ENCODE results near the gene SLK.

The SLK gene

DNA sequence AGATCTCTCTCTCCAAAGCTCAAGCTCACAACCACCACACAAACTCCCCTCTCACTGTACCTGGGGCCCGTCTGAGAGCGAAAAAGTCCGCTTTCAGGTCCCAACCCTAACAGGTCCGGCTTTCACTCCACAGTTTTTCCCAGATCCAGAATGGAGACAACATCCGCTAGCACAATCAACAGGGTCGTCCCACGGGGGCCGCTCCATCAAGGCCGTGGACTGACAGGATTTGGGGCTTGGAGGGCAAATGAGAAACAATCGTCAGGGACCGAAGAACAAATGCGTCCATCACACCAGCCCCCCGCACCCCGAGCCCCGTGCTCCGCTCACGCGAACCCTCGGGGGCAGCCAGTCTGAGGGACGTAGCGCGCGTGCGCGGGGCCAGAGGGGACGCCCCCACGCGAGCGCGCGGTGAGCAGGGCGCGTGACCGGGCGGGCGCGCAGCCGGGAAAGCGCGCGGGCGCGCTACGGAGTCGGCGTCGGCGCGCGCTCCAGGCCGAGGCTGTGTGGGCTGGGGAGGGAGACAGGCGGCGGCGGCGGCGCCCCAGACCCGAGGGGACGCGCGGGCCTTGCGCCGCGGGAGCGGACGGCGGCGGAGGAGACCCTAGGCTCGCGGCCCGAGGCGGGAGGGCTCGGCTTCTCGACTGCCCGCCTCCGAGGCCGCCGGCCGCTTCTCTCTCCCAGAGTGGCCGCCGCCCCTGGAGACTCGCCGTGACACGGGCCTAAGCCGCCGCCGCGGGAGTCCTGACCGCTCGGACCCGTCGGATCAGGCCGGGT, at the start of gene SLK:
Gene SLK (plus strand): TSS at position 470 of the 777 bp plus-strand sequence. CDS start 606 bp downstream, outside the sequence.
- peak; percentile 82 for DNase-seq (ENCODE audit: low spot score)

DNA sequence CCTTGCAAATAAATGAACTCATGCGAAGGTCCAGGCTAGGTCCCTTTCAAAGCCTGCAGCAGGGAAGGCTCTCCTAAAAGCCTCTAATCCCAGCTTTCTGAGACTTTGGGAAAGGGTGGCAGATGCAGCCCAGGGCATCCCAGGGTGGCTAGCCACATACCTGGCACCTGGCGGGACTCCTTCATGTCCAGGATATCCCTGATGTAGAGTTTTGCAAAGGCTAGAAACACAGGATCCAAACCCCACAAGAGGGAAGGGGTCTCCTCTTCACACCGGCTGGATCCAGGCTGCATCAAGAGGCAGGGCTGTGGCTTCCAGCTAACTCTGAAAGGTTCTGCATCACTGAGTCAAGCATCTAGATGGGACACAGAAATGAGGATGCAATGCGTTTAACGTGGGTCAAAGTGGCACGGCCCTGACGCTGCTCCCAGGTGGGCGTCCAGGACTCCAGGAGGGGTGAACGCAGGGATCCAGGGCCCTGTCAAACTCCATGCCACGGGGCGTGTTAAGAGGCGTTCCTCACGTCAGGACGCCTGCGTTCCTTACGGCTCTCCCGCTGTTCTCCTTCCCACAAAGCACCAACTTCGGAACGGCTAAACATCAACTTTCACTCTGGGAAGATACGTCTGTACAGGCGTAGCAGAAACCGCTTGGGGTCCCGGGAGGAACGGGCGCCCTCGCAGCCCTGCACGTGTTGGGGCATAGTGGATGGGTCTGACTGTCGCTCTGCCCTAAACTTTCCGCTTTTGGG, 49.5 kb upstream of the SLK start:
- peak; percentile 68 for DNase-seq (ENCODE audit: low spot score)

DNA sequence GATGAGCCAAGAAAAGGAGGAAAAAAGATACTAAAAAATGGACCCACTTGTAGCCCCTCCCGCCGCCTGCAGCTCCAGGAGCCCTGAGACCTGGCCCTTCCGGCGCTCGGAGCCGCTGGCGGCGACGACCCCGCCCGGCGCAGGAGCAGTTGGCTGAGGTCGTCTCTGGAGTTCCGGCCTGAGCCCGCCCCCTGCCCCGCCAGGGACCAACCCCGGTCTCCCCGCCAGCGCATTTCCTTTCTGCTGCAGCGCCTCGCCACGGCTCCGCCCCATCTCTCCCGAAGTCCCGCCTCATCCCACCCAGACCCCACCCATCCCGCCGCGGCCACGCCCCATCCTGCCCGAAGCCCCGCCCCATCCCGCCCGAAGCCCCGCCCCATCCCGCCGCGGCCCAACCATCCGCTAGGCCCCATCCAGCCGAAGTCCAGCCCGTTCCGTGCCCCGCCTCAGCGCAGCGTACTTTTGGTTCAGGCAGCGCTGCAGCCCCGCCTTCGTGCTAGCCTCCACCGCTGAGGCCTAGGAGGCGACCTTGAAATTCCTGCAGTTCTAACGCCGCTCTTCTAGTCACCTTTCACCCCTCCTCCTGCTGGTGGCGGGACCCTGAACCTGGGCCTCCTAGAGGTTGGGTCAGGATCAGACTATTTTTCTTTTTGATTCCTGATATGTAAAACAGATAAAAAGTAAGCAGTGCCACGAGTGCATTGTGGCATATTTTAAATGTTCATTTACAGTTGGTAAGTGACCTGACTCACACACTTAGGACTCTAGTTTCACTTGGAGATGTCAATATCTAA, 48.7 kb upstream of the SLK start, which contains the start of gene STN1:
Gene STN1 (minus strand): TSS at position 132 of the 794 bp plus-strand sequence. CDS start 590 bp downstream, outside the sequence.
- peak; percentile 95 for DNase-seq (ENCODE audit: low spot score)

DNA sequence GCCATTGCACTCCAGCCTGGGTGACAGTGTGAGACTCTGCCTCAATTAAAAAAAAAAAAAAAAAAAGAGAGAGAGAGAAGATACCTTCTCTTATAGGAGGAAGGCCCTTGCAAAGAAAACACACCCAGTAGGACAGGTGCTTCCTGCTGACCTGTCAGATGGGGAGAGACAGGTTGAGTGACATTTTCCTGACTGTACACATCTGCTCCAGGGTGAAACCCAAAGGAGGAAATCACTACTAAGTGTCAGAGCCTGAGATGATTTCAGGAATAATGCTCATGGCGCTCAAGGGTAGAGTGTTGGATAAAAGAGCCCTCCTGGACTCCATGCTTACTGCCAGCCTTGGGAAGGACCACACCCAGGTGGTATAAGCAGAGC, 47.3 kb upstream of the SLK start:
- DNase-seq (ENCODE audit: low spot score) = no peak

DNA sequence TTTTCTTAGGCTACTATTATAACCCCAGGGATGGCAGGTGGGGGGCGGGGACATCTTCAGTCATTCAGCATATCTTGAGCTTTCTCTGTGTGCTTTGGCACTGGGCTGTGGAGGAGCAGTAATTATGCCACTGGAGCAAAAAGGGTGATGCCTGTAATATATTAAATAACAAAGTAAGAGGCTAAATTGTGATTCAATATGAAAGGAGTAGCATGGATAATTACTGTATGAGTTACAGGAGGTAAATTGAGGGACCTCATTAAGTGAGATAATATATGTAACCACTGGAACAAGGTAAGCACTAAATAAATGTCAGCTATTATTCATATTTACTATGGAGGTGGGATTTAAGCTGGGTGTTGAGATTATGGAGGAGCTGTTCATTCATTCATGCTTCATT, 45.7 kb upstream of the SLK start:
- no peak for DNase-seq (ENCODE audit: low spot score)

DNA sequence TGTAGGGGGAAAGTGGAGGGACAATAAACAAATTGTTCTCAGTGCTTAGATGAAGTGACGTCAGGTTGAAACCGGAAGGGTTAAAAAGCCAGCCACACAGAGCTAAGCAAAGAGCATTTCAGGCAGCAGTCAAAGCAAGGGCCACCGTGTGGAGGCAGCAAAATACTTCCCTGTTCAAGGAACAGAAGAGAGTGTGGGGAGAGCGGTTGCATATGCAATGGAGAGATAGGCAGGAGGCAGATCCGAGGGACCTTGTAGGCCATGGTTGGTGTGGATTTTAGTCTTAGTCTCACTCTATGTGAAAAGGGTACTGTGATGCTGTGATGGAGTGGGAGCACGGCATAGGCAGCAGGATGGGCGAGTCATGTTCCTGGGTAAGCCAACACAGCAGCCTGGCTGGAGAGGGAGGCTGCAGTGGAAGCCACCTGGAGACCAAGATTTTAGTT, 45.2 kb upstream of the SLK start:
- DNase-seq (ENCODE audit: low spot score) = peak; percentile 15

DNA sequence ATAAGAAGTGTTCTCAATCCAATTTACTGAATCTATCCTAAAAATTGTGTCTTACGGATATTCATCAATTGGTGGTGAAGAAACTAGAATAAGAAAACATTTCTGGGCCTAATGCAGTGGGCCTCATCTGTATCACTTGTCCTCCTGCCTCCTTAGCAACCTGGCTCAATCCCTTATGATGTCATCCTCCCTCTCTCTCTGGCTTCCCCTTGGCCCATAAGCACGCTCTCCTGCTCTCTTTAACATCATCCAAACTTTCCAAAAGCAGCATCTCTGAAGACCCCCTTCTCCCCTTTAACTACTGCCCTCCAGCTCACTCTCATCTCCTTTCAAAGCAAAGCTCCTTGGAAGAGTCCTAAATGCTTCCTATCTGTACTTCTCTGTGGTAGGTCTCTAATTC, 44.3 kb upstream of the SLK start:
- DNase-seq (ENCODE audit: low spot score) = no peak

DNA sequence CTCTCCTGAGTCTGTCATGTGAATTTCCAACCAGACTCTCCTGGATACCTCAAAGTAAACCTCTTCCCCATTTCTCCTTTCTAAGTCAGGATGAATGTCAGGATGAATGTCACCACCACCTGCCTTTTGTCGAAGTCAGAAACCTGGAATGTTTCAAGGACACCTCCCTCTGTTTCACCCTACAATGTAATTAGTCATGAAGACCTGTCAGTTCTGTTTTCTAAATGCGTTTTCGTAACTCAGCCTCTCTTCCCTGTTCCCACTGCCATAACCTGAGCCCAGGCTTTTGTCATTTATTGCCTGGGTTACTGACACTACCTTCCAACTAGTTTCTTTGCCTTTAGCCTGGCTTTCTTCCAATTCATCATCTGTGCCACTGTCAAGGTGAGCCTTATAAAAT, 43.4 kb upstream of the SLK start:
- no peak for DNase-seq (ENCODE audit: low spot score)

DNA sequence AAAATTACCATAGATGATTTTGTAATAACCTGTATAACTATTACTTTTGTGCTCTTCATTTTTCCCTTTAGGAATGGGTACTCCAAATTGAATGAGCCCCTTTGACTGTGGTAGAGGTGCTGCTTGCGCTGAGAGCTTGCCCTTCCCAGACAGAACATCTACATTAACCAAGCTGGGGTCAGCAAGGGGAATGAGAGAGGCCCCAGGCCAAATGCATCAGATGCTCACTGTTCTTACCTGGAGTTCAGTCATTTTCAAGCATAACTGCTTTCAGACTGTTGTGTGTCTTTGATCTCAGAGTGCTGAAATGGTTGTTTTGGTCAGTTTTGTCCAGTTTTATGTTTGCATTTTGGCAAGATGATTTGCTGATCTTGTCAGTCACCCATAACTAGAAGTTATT, 41.3 kb upstream of the SLK start:
- DNase-seq (ENCODE audit: low spot score) = no peak

DNA sequence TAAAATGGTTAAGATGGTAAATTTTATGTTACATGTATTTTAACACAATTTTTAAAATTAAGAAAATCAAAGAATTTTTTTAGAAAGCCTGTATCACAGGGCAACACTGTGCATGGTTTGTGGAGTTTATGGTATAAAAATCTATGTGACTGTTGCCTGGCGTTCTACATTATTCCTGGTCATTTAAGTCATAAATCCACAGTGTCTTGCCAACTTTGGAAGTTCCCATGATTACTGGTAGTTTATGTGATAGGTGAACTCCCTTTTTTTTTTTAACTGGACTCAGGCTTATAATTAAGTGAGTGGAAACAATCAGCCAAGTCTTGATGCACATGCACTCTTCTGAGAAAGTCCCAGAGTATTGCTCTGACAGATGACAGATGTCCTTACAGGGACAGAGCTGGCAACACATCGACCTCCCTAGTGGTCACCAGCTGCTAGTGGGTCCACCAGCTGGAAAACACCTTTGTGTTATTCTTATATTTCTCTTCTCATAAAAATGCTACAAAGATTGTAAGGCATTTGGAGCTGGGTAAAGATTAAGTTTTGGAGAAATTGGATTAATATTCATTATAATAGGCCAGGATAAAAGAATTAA, 40.1 kb upstream of the SLK start:
- no peak for DNase-seq (ENCODE audit: low spot score)

DNA sequence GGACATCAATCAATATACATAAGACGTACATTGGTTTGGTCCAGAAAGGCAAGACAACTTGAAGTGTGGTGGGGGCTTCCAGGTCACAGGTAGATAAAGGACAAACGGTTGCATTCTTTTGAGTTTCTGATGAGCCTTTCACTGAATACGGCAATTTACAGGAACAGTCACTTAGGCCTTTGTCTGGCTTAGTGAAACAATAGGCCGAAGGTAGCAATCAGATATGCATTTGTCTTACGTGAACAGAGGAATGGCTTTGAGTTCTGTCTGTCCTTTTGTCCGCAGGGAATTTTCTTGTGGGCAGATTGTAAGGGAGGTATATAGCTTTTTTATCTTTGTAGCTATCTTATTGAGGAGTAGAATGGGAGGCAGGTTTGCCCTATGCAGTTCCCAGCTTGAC, 38.2 kb upstream of the SLK start:
- DNase-seq (ENCODE audit: low spot score) = no peak

DNA sequence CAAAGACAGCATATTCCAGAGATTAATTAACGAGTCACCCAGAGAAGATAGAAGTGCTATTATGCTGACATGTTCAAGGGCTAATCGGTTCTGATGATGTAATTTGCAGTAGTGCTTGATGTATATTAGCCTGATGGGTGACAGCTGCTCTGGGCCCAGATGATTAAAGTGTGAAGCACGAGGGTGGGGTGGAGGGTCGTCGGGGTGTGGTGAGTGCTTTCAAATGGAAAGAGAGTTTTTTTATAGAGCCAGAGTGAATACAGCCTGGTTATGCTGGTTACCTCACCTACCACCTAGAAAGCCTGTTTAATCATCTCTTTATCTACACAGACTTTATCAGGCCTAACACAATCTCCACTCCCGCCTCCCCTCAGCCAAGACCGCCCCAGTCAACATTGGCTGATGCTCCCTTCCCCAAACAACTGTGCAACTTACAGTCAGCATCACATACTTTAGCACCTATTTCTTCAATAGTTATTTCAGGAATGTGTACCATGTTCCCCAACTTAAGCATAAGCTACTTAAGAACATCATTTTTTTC, 37.5 kb upstream of the SLK start:
- no peak for DNase-seq (ENCODE audit: low spot score)

DNA sequence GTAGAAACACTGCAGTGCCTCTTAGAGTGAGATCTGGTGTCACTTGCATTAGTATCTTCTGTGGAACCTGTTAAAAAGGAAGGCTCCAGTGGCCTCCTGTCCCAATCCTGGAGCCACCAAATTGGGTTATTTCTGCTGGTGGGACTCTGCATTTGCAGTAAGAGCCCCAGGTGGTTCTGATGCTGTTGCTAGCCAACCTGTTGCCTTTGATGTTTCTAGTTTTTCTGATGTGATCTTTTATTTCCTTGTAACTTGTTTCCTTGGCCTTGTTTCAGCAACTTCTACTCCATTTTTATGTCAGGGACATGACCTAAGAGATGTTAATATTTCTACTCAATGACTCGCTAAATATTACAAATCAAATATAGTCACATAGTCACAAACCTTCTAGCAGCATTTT, 36.5 kb upstream of the SLK start:
- DNase-seq (ENCODE audit: low spot score) = no peak

DNA sequence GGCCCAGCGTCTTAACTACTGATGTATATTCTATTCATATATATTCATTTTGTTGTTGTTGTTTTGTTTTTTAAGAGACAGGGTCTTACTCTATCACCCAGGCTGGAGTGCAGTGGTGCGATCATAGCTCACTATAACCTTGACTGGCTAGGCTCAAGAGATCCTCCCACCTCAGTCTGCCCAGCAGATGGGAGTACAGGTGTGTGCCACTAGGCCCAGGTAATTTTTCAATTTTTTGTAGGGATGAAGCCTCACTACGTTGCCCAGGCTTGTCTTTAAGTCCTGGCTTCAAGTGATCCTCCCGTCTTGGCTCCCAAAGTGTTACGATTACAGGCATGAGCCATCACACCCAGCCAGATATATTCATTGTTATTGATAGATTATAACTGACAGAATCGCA, 36.1 kb upstream of the SLK start:
- DNase-seq (ENCODE audit: low spot score) = no peak

DNA sequence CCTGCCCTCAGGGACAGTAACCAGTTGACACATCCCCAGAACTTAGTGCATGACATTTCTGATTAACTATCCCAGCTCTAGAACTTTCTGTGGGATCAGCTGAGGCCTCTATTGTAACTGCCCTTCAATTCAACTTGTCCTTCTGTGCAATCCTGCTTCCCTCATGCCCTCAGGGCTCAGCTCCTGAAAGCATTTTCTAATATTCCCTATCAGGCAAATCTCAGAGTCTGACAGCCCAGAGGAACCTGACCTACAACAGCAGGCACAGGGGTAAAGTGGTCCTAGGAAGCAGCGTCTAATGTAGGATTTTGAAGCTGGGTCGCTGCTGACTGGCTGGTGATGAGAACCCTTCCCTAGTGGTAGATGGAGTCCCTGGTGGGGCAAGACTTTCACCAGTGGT, 35.3 kb upstream of the SLK start:
- DNase-seq (ENCODE audit: low spot score) = no peak

DNA sequence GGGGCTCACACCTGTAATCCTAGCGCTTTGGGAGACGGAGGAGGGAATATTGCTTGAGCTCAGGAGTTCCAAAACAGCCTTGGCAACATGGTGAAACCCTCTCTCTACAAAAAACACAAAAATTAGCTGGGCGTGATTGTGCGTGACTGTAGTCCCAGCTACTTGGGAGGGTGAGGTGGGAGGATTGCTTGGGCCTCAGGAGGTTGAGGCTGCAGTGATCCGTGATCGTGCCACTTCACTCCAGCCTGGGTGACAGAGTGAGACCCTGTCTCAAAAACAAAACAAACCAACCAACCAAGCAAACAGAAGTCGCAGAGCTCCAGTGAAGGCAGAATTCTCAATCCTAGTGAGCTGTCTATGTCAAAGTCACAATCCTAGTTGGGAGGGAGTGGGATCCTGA, 34.7 kb upstream of the SLK start:
- DNase-seq (ENCODE audit: low spot score) = no peak

DNA sequence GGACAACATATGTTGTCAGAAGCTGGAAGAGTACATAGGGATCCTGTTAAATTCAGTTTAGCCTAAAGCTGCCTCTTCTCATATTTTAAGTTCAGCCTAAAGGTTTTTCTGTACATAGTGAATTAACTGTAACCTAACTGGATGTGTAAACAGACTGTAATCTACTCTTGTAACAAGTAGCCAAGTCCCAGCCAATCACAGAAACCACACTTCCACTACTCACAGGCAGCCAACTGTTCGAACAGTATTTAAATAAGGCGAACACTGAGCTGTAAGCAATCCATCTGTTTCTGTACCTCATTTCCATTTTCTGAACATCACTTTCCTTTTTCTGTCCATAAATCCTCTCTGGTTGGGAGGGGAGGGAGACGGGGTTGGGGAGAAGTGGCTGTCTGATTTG, 34.0 kb upstream of the SLK start:
- DNase-seq (ENCODE audit: low spot score) = no peak

DNA sequence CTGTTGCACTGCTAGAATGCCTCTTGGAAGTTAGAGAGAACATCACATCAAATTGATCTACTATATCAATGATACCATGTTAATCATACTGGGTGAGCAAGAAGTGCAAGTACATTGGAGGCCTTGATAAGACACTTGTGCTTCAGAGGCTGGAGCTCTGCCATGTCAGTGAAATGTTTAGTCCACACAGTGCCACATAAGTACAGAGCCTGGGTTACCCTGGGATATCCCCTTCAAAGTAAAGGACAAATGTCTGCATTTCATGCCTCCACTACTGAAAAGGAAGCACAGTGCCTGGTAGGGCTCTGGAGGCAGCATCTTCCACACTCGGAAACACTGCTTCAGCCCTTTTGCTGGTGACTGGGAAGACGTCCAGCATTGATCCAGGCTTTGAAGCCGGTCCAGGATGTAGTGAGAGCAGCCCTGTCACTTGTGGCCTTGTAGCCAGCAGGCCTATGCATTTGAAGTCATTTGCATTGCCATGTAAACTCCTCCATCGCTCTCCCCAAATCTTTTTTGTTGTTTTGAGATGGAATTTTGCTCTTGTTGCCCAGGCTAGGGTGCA, 33.3 kb upstream of the SLK start:
- no peak for DNase-seq (ENCODE audit: low spot score)

DNA sequence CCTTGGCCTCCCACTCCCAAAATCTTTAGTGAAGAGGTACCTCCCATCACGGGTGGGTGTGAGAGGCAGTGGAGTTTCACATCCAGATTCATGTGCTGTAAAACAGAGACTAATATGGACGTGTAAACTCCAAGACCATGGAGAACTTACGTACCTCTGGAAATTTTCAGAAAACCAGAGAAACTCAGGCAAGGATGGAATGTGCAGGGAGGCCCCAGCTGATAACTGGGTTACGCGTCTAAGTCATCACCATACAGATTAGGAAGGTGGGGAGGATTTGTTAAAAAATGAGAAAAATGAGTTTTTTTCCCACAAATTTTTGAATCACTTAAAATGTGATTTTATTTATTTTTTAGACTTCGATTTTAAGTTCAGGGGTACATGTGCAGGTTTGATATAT, 32.6 kb upstream of the SLK start:
- DNase-seq (ENCODE audit: low spot score) = no peak

DNA sequence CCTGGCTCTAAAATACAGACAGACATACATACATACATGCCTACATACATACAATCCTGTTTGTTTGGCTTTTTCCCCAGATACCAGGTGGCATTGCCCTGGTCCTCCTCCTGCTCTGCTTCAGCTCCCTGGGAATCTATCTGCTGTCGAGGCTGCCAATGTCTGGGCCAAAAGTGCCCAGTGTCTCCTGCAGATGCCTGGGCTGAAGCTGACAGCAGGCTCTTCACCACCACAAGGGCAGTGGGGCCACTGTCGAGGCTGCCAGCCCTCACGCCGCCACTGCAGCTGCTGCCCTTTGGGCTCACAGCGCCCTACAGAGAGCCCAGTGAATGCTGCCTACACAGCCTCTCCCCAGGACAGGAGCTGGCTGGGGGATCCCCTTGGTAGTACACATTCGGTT, 30.9 kb upstream of the SLK start:
- DNase-seq (ENCODE audit: low spot score) = no peak

DNA sequence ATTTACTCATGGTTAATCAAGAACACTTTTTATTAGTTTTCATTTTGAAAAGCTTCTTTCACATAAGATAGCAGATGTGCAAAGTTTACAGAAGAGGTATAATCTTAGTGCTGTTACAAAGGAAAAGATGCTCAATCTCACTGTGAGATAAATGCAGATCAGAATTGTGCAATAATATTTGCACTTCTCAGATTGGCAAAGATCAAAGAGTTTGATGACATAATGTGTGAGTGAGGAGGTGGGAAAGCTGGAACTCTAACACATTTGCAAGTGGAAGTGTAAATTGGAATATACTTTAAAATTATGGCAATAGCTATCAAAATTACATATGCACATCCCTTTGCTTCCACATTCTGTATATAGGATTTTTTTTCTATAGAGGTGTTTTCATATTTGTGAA, 27.4 kb upstream of the SLK start:
- no peak for DNase-seq (ENCODE audit: low spot score)

DNA sequence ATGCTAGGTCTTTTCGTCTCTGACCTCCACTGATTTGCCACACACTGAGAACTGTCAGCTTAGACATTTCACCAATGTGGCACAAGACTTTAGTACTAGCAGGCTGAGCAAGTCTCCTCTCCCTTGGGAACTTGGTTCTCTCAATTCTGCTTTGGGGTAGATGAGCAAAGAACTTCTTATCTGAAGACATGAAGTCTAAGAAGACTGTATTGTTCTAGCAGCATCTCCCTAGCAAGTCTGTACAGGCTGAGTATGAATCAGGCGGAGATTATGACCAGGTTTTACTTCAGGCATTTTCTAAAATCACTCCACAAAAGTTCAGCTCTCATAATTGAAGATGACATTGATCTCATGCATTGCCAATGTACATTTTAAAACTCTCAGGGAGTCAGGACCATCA, 25.1 kb upstream of the SLK start:
- DNase-seq (ENCODE audit: low spot score) = no peak

All from RKO (cell line).